CD4-positive, alpha-beta T cell treated with Interleukin-2 at 100 ng/mL for 4 hours (primary cell): Measurements from ENCODE around the gene DAB2IP.

Experiments
- DNase-seq: peaks from one replicate; pipeline ENCODE4 v3.0.0-alpha.2; 2020; ENCODE audit warnings: low spot score

Gene DAB2IP

DNA sequence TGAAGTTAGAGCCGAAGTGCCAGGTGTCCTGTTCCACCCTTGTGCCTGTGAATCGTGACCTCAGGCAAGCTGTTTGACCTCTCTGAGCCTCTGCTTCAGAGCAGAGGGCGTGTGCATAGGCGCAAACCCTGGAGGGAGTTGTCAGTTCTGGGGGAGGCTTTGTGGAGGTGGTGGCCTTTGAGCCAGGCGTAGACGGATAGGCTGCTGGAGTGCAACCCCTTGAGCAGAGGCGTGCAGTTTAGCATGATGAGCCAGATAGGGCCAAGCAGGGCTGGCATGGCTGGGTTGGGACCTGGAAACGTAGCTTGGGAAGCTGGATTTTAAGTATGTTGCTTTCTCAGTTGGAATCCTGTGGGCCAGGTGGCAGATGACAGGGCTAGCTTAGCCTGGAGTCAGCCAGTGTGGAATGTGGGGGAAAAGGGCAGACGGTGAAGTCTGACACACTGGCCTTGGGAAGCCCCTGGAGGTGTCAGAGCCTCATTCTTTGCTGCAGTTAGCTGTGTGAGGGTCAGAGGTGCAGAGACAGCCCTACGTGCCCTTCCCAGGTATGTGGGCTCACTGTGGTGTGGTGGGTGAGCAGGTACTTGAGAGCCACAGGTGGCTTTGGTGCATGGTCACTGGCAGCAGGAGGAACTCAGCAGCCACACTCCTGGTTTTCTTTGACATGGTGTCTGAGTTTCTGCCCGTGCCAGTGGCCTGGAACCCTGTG lies 93.4 kb downstream of the DAB2IP start:
- no peak for DNase-seq

DNA sequence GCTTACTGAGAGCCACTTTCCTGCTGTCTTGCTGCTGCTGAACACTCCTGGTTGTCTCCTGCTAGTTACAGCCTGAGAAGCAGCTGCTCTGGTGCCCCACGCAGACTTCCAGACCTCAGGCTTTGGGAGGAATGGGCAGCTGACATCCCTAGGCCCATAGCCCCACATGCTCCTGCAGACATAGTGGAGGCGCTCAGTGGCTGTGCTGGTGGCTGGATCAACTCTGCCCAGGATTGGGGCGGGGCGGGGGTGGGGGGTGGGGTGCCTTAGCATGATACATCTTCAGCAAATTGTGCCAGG lies 93.9 kb downstream of the DAB2IP start:
- DNase-seq = no peak

- no peak for DNase-seq
Measured at GRCh38 chr9:121746411-121746810, 95.0 kb downstream of the DAB2IP start.

DNA sequence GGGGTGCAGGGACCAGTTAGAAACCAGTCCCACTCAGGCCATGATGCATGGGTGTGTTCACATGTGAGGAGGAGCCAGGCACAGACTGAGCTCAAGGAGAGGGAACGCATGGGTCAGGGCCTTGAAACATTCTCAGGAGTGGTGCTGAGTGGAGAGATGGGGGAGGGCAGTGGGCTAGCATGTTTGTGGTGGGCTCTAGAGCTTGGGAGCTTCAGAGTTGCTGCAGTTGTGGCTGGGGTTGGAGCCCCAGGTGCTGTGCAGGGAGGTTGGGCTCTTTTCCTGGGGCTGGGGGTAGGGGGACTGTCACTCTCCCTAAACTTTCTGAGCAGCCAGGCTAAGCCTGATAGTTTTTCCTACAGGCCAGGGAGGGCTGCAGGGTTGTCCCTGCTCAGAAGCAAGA lies 95.4 kb downstream of the DAB2IP start:
- no peak for DNase-seq

DNA sequence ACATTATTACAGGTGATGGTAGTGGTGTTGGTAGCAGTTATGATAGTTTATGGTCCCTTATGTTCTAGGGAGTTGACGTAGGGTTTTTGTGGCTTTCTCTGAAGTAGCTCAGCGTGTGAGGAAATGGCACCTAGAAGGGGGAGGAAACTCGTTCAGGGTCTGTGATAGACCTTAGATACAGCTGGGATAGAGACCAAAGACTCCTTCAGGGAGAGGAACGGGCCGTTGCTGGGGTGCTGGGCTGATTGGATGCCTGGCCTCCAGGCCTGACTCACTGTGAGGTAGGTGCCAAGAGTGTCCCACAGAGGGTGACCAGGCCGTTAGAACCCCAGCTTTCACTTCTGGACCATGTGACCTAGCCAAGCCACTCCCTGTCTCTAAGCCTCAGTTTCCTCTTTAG lies 96.6 kb downstream of the DAB2IP start:
- DNase-seq = no peak

- DNase-seq = no peak
Measured at GRCh38 chr9:121748727-121749423, 97.4 kb downstream of the DAB2IP start.

GRCh38 chr9:121749614-121750013 lies 98.2 kb downstream of the DAB2IP start:
- no peak for DNase-seq

DNA sequence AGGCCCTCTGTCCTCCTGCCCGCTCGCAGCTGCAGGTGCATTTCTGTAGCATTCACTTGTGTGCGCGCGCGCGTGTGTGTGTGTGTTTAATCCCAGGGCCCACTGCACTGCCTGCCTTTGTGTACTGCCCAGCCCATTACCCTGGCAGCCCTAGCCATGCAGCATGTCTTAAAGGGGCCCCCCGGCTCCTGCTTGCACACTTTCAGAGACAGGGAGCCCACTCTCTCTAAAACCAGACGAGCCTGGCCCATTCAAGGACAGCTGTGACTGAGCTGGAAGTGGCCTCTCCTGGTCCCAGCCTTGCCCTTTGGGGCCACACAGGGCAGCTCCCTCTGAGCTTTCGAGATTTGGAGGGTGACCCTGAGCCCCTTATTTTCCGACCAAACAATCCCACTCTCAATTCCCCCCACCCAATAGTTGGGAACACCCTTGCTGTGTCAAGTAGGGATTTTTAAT lies 98.9 kb downstream of the DAB2IP start:
- DNase-seq = no peak

DNA sequence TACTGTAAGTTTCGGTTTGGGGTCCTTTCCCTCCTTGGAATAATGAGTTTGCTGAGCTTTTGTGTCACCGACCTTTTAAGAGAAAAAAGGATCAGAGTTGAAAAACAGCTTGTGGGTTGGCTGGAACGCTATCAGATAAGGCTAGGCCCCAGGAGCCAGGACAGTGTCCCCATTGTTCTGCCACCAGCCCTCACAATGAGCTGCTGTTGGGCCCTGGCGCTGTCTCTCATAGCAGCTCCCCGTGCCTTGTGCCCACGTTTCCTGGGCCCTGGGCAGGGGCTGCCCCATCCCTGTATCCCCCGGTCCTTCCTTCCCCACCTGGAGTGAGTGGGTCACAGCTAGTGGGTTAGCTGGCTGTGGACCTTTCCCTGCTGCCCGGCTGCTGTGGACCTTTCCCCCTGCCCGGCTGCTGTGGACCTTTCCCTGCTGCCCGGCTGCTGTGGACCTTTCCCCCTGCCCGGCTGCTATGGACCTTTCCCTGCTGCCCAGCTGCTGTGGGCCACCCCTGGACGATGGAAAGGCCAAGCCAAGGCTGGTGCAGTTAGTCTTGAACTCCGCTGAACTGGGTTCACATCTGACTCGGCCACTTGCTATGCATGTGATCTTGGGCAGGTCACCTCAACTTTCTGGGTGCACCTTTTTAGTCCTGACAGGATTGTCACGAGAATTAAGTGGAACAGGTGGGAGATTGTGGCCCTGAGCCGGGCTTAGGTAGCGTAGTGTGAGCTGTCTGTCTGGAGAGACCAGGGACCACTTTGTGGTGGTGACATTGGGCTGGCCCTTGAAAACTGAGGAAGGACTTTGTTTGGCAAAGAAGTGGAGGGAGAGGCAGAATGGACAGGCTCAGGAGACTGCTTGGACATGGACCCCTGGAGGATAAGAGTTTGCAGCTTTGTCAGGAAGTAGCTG lies 99.5 kb downstream of the DAB2IP start:
- no peak for DNase-seq

DNA sequence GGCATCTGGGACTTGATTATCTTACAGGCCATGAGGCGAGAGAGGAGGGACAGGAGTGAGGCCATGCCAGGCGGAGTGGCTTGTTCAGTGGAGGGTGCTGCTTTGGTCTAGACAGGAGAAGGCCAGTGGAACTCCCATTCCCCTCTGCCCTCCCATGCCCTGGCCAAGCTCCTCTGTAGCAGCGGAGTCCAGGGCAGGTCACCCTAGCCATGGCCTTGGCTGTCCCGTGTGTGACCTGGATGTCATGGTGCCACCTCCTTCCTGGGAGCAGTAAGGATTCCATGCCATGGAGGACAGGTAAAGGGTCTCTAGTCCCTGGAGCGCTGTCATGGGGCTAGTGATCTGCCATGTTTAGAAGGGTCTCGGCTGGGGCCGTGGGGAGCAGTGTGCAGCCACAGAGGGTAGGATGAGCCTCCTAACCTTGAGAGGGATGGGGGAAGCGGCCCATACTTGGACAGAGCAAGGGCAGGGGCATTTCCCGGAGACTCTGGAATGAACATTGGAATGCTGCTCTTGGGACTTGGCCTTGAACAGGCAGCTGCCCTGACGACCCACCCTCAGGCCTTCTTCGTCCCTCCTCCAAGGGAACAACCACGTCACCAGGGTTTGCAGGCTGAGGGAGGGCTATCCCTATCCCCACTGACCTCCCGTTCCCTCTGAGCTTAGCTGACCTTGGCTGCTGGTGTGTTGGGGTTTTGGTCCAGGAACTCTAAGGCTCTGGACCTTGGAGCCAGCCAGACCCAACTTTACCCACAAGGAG lies 100.4 kb downstream of the DAB2IP start:
- DNase-seq = no peak

- DNase-seq = no peak
Measured at GRCh38 chr9:121752929-121753328, 101.5 kb downstream of the DAB2IP start.

GRCh38 chr9:121753802-121754654 lies 102.6 kb downstream of the DAB2IP start:
- DNase-seq = no peak

DNA sequence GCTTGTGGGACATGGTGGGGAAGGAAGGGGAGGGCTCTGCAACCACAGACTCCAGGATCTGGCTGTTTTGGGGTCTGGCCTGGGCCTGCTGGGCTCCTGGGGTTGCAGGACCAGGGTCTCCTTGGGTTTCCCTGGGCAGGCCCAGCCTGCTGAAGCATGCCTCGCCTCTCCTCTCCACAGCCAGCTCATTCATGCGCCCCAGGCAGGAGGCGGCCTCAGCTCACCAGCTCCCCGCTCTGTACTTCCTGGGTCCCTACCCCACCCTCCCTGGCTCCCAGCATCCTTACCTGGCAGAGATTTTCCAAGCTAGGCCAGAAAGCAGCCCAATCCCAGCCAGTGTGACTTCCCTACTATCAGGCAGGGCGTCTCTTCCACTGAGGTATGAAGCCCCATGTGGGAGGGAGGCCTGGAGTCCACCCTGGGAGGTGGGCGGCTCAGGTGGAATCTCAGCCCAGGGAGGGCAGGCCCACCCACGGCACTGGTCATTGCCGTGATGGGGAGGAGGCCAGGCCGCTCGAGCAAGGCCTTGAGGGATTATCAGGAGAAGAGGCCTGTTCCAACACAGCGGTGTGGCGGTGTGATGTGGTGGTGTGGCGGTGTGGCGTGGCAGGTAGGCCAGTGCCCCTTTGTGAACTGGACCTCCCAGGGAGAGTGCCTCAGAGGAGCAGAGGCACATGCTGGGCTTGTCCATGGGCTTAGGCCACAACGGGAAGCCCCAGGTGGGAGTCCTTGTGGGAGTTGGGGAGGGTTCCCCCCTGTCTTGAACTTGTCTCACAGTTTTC lies 103.4 kb downstream of the DAB2IP start:
- no peak for DNase-seq

- DNase-seq = no peak
Measured at GRCh38 chr9:121755581-121755980, 104.1 kb downstream of the DAB2IP start.

DNA sequence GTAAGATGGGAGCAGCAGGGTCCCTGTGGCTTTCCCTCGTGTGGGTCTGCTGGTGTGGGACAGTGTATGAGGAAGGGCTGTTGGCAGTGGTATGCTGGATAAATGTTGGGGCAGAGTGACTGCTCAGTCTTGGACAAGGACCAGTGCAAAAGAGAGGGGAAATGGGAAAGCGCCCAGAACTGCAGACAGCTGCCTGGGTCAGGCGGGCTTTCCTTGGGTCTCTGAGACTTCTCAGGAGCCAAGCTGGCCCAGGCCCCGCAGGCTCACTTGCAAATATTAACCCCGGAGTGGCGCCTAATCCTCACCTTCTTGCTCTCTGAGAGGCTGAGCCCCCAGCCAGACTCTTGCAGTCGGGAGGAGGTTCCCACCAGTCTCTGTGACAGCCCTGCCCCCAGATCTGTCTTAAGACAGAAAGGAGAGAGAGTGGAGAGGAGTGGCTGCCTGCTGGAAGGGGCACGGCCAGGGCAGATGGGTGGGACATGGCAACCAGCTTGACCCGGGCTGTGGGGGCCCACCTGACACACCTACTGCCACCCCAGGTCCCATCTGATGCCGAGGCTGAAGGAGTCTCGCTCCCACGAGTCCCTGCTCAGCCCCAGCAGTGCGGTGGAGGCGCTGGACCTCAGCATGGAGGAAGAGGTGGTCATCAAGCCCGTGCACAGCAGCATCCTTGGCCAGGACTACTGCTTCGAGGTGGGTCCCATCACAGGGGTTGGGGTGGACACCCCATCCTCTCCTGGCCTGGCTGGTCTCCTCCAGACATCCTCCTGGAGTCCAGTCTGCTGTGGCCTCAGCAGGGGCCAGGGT lies 105.2 kb downstream of the DAB2IP start:
- DNase-seq = no peak

- DNase-seq = no peak
Measured at GRCh38 chr9:121757281-121757585, 105.8 kb downstream of the DAB2IP start.

- DNase-seq = no peak
Measured at GRCh38 chr9:121758693-121759092, 107.3 kb downstream of the DAB2IP start.

- no peak for DNase-seq
Measured at GRCh38 chr9:121759996-121760395, 108.6 kb downstream of the DAB2IP start.

DNA sequence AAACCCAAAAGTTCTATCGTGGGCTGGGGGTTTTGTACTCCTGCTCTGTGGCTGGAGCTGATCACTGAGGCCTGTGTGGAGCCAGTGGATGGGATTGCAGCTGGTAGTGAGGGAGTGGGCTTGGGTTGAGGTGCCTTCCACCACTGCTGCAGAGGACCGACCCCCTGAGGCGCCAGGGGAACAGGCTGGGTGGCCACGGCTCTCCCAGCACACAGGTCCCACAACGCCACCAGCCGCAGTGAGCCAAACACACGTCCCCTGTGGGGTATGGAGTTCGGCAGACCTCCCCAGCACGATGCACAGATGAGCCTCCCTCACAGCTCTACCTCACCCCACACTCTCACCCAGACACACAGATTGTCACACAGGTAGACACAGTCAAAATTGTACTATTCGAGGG lies 109.1 kb downstream of the DAB2IP start:
- DNase-seq = no peak

GRCh38 chr9:121763131-121763530 lies 111.7 kb downstream of the DAB2IP start:
- no peak for DNase-seq
